Left ventricle myocardium inferior (tissue), 1 donor: ENCODE results near the gene OPN1SW. TPM values are rescaled to one million over a fixed set of nuclear protein-coding genes. Genes with fewer than 3 reads are reported as not detected.

Experiments
- DNase-seq: peaks from one replicate; pipeline ENCODE4 v3.0.0-alpha.2; 2020
- H3K27ac ChIP-seq: fragments of 200-600 bp; replicated peaks from 2 replicates; pipeline ENCODE4 v1.8.0; 2021
- H3K27me3 ChIP-seq: fragments of 200-600 bp; 2 replicates; pipeline ENCODE4 v1.8.0; 2021; ENCODE audit warnings: low read depth
- H3K36me3 ChIP-seq: fragments of 200-600 bp; 2 replicates; pipeline ENCODE4 v1.8.0; 2021
- H3K4me1 ChIP-seq: fragments of 200-600 bp; 2 replicates; pipeline ENCODE4 v1.8.0; 2021
- H3K4me3 ChIP-seq: fragments of 200-600 bp; 2 replicates; pipeline ENCODE4 v1.8.0; 2021; ENCODE audit warnings: mild to moderate bottlenecking, moderate library complexity
- H3K9me3 ChIP-seq: fragments of 200-600 bp; replicated peaks from 2 replicates; pipeline ENCODE4 v1.8.0; 2021
- CTCF ChIP-seq: fragments of 200-600 bp; IDR thresholded peaks from 2 replicates; pipeline ENCODE4 v1.8.0; 2021; ENCODE audit warnings: antibody characterized with exemption, mild to moderate bottlenecking, borderline replicate concordance
- intact Hi-C: fragments of 100-400 bp; cut with micrococcal nuclease; formaldehyde crosslinking; loops from one replicate; pipeline ENCODE4 v1.11.0; 2022
- total RNA-seq: library from RNA; stranded (reverse); fragmentation: NEBNext Ultra II Directional; extraction: Animal tissue kit (Norgen Biotek cat#: 25700); gene quantifications from one replicate; pipeline ENCODE4 v1.2.1, GENCODE V29; 2021
- donor health status: DM: no; HTN: yes; CAD: no; lungs with severe emphysema.

The OPN1SW gene
- total RNA-seq, 1 donor from 2014 or later: not detected

GRCh38 chr7:128770233-128770632 is 5.4 kb downstream of the OPN1SW start:
- Histone ChIP-seq H3K4me1 (peaks cover 33% of the 10 kb centered on the region), H3K4me3 (no peak overlapping the region), H3K36me3 (peaks cover 64% of the 10 kb centered on the region), H3K27ac (peak overlapping the region; percentile 22), H3K27me3 (no peaks in the 10 kb centered on the region), H3K9me3 (no peaks in the 10 kb centered on the region)
- no peak for TF ChIP-seq CTCF
- DNase-seq: no peak
- intact Hi-C loops: no loop called here

- TF ChIP-seq CTCF: no peak
- H3K4me3 ChIP-seq: no peak overlapping the region
- H3K27ac ChIP-seq: peak overlapping the region; percentile 55
- H3K27me3 ChIP-seq: no peaks in the 10 kb centered on the region
- DNase-seq: no peak
- intact Hi-C loops: no loop called here
- H3K9me3 ChIP-seq: no peaks in the 10 kb centered on the region
- peaks cover 33% of the 10 kb centered on the region for H3K4me1 ChIP-seq
- H3K36me3 ChIP-seq: peaks cover 87% of the 10 kb centered on the region
These were observed 8.0 kb downstream of the OPN1SW start for GRCh38 chr7:128767475-128768110.

GRCh38 chr7:128763541-128763940 is 12.1 kb downstream of the OPN1SW start:
- intact Hi-C loops: no loop called here
- no peaks in the 10 kb centered on the region for H3K27me3 ChIP-seq
- peaks cover 16% of the 10 kb centered on the region for H3K4me1 ChIP-seq
- no peak for DNase-seq
- no peaks in the 10 kb centered on the region for H3K9me3 ChIP-seq
- H3K4me3 ChIP-seq: no peak overlapping the region
- H3K36me3 ChIP-seq: peaks cover 85% of the 10 kb centered on the region
- no peak for TF ChIP-seq CTCF
- H3K27ac ChIP-seq: no peak overlapping the region

GRCh38 chr7:128759242-128759641 is 16.4 kb downstream of the OPN1SW start:
- H3K36me3 ChIP-seq: peaks cover 65% of the 10 kb centered on the region
- intact Hi-C loops: no loop called here

GRCh38 chr7:128758553-128758952 is 17.0 kb downstream of the OPN1SW start:
- peaks cover 64% of the 10 kb centered on the region for H3K36me3 ChIP-seq
- H3K27me3 ChIP-seq: no peaks in the 10 kb centered on the region
- DNase-seq: no peak
- no peak for TF ChIP-seq CTCF
- peaks cover 35% of the 10 kb centered on the region for H3K4me1 ChIP-seq
- H3K27ac ChIP-seq: no peak overlapping the region
- H3K4me3 ChIP-seq: no peak overlapping the region
- intact Hi-C loops: no loop called here
- no peaks in the 10 kb centered on the region for H3K9me3 ChIP-seq

More at GRCh38 chr7:128759242-128759641, 16.4 kb downstream of the OPN1SW start:
- no peak for DNase-seq
- Histone ChIP-seq H3K27me3 (no peaks in the 10 kb centered on the region), H3K4me1 (peaks cover 30% of the 10 kb centered on the region), H3K9me3 (no peaks in the 10 kb centered on the region), H3K4me3 (no peak overlapping the region), H3K27ac (no peak overlapping the region)
- TF ChIP-seq CTCF: no peak
